Activated CD8-positive, alpha-beta T cell treated with anti-CD3 and anti-CD28 coated beads for 36 hours (primary cell): Measurements from ENCODE around the gene CSPG5. TPM values are rescaled to one million over a fixed set of nuclear protein-coding genes. Genes with fewer than 3 reads are reported as not detected.
A peak's percentile ranks its signal among the peaks of the same experiment; 100 is the strongest.

Experiments used
- ATAC-seq: fragments of 200-7000 bp; cut with Tn5 transposase; one replicate; pipeline ENCODE4 v1.10.0; 2021; ENCODE audit warnings: mild to moderate bottlenecking, moderate library complexity
- CTCF ChIA-PET: fragments of 350-600 bp; sonication (Branson Sonifier 250); formaldehyde crosslinking; loops from one replicate; lab custom pipeline; 2021; ENCODE audit warnings: antibody characterized with exemption; lab: Charles Lee
- POLR2A ChIA-PET: fragments of 350-600 bp; sonication (Branson Sonifier 250); formaldehyde crosslinking; loops from one replicate; lab custom pipeline; 2021; ENCODE audit warnings: antibody characterized with exemption; lab: Charles Lee
- DNase-seq: peaks from one replicate; pipeline ENCODE4 v3.0.0-alpha.2; 2020
- H3K27ac Mint-ChIP-seq: one replicate; pipeline ENCODE4 v1.8.0; 2021; ENCODE audit warnings: mild to moderate bottlenecking, mixed read lengths
- H3K27me3 Mint-ChIP-seq: one replicate; pipeline ENCODE4 v1.8.0; 2021; ENCODE audit warnings: mixed read lengths
- H3K36me3 Mint-ChIP-seq: one replicate; pipeline ENCODE4 v1.8.0; 2021; ENCODE audit warnings: low read depth, mixed read lengths
- H3K4me1 Mint-ChIP-seq: one replicate; pipeline ENCODE4 v1.8.0; 2021; ENCODE audit warnings: low read depth, mixed read lengths
- H3K4me3 Mint-ChIP-seq: one replicate; pipeline ENCODE4 v1.8.0; 2021; ENCODE audit warnings: mild to moderate bottlenecking, moderate library complexity, mixed read lengths
- H3K9me3 Mint-ChIP-seq: one replicate; pipeline ENCODE4 v1.8.0; 2021; ENCODE audit warnings: mixed read lengths
- intact Hi-C: fragments of 100-400 bp; cut with micrococcal nuclease; formaldehyde crosslinking; loops from one replicate; pipeline ENCODE4 v1.10.0; 2022
- total RNA-seq, 2 experiments: library from RNA; stranded (reverse); gene quantifications; one replicate each; pipeline ENCODE4 v1.2.3, GENCODE V29; 2021
- TF ChIP-seq, protein P1 (sequence below): fragments of 200-600 bp; IDR thresholded peaks from one replicate; pipeline ENCODE4 v1.8.0; 2022; ENCODE audit warnings: antibody characterized with exemption, mild to moderate bottlenecking

The CSPG5 gene
- total RNA-seq, 2 experiments from 2014 or later = 0.54 to 0.58 TPM

DNA sequence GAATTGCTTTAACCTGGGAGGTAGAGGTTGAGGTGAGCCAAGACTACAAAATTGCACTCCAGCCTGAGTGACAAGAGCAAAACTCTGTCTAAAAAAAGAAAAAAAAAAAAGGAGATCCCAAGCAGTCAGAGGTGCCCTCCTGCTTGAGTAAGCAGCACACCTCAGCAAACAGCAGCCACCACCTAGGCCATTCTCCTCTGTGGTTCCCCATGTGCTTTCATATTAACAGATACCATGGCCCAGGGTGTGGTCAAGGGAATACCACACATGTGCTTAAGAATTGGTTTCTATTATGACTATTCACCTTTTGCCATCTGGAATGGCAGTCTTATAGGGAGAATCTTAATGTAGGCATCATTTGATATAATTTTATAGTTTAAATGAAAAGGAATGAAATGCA is 24.7 kb upstream of the CSPG5 start:
- Mint-ChIP-seq H3K36me3 (peaks cover 27% of the 10 kb centered on the region), H3K9me3 (no peaks in the 10 kb centered on the region), H3K4me3 (no peak overlapping the region), H3K27ac (no peak overlapping the region), H3K27me3 (no peaks in the 10 kb centered on the region), H3K4me1 (no peaks in the 10 kb centered on the region)
- POLR2A ChIA-PET = no interaction called here
- DNase-seq (no peak), ATAC-seq (no peak)
- CTCF ChIA-PET = interaction anchor here (0.9 kb wide), 1 partner anchor 13 kb away, joined by 3 read pairs; no protein-coding TSS in a partner anchor
- TF ChIP-seq, protein P1, sequence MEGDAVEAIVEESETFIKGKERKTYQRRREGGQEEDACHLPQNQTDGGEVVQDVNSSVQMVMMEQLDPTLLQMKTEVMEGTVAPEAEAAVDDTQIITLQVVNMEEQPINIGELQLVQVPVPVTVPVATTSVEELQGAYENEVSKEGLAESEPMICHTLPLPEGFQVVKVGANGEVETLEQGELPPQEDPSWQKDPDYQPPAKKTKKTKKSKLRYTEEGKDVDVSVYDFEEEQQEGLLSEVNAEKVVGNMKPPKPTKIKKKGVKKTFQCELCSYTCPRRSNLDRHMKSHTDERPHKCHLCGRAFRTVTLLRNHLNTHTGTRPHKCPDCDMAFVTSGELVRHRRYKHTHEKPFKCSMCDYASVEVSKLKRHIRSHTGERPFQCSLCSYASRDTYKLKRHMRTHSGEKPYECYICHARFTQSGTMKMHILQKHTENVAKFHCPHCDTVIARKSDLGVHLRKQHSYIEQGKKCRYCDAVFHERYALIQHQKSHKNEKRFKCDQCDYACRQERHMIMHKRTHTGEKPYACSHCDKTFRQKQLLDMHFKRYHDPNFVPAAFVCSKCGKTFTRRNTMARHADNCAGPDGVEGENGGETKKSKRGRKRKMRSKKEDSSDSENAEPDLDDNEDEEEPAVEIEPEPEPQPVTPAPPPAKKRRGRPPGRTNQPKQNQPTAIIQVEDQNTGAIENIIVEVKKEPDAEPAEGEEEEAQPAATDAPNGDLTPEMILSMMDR = no peak
- intact Hi-C loops = no loop called here

GRCh38 chr3:47601281-47601680 is 22.6 kb upstream of the CSPG5 start:
- Mint-ChIP-seq H3K27me3 (no peaks in the 10 kb centered on the region), H3K9me3 (no peaks in the 10 kb centered on the region), H3K4me1 (no peaks in the 10 kb centered on the region), H3K36me3 (peaks cover 23% of the 10 kb centered on the region), H3K27ac (no peak overlapping the region), H3K4me3 (no peak overlapping the region)
- ChIA-PET POLR2A (interaction anchor here (0.6 to 0.7 kb wide), 2 partner anchors 30 to 180 kb away, joined by 3 to 4 read pairs; no protein-coding TSS in a partner anchor), CTCF (no interaction called here)
- DNase-seq (no peak), ATAC-seq (no peak)
- intact Hi-C loops = no loop called here
- TF ChIP-seq, protein P1 = no peak

- H3K27ac Mint-ChIP-seq = no peak overlapping the region
- TF ChIP-seq, protein P1 = no peak
- no peaks in the 10 kb centered on the region for H3K27me3 Mint-ChIP-seq
- H3K9me3 Mint-ChIP-seq = no peaks in the 10 kb centered on the region
- ChIA-PET POLR2A (no interaction called here), CTCF (no interaction called here)
- no peaks in the 10 kb centered on the region for H3K4me1 Mint-ChIP-seq
- ATAC-seq (no peak), DNase-seq (no peak)
- intact Hi-C loops = no loop called here
- no peak overlapping the region for H3K4me3 Mint-ChIP-seq
- peaks cover 19% of the 10 kb centered on the region for H3K36me3 Mint-ChIP-seq
These were observed 16.1 kb upstream of the CSPG5 start for GRCh38 chr3:47594792-47595191.

DNA sequence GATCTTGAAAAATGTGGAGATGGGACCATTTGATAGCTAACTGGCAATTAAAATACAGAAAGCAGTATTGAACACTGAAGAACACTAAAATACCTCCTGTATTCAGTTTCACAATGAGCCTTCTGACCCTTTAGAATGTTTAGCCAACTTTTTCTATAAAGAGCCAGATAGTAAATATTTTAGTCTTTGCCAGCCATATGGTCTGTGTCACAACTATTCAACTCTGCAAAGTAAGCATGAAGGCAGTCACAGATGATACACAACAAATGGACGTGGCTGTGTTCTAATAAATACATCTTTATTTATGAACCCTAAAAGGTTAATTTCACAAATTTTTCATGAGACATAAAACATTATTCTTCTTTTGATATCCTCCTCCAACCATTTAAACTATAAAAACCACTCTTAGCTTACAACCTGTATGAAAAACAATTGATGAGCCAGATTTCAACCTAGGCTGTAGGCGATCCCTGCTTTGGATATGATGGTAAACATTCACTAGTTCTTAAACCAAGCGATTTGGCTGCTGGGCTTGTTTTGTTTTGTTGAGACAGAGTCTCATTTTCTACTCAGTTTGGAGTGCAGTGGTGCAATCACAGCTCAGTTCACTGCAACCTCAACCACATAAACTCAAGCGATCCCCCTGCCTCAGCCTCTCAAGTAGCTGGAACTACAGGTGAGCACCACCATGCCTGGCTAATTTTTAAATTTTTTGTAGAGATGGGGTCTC is 13.6 kb upstream of the CSPG5 start:
- TF ChIP-seq, protein P1 = no peak
- ATAC-seq (no peak), DNase-seq (no peak)
- Mint-ChIP-seq H3K9me3 (no peaks in the 10 kb centered on the region), H3K4me1 (no peaks in the 10 kb centered on the region), H3K4me3 (no peak overlapping the region), H3K27ac (peak overlapping the region; percentile 52), H3K27me3 (no peaks in the 10 kb centered on the region), H3K36me3 (peaks cover 24% of the 10 kb centered on the region)
- intact Hi-C loops = no loop called here
- ChIA-PET POLR2A (interaction anchor here (0.7 kb wide), 1 partner anchor 209 kb away, joined by 3 read pairs; no protein-coding TSS in a partner anchor), CTCF (interaction anchor here (2.1 kb wide), 1 partner anchor 25 kb away, joined by 6 read pairs; no protein-coding TSS in a partner anchor)

DNA sequence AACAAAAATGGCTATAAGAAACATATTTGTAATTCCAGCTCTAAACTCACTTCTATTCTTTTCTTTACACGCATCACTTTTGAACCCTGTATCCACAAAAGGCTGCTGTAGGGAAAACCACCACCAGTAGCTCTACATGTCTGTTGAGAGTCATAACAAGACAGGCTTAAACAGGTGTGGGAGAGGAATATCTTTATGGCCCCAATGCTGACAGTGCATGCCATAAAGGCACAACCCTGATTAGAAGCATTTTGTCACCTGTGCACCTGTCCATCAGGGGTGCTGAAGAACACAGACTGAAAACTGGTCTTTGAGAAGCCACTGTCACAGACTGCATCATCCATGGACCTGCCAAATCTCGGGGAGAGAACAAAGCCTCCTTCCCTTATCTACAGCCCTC is 11.6 kb upstream of the CSPG5 start:
- TF ChIP-seq, protein P1 = no peak
- H3K4me1 Mint-ChIP-seq = no peaks in the 10 kb centered on the region
- DNase-seq (no peak), ATAC-seq (no peak)
- no peak overlapping the region for H3K4me3 Mint-ChIP-seq
- intact Hi-C loops = no loop called here
- no peak overlapping the region for H3K27ac Mint-ChIP-seq
- no peaks in the 10 kb centered on the region for H3K9me3 Mint-ChIP-seq
- H3K27me3 Mint-ChIP-seq = no peaks in the 10 kb centered on the region
- ChIA-PET CTCF (interaction anchor here (1.2 to 2.1 kb wide), 4 partner anchors 10 to 68 kb away, joined by 3 to 6 read pairs (median 3); no protein-coding TSS in a partner anchor), POLR2A (interaction anchor here (1.2 to 1.9 kb wide), 2 partner anchors 9 to 13 kb away, joined by 3 to 4 read pairs; no protein-coding TSS in a partner anchor)
- peaks cover 25% of the 10 kb centered on the region for H3K36me3 Mint-ChIP-seq
